ENCODE measurements around the gene NOP10. TPM values are rescaled to one million over a fixed set of nuclear protein-coding genes. Genes with fewer than 3 reads are reported as not detected.

NOP10 gene
- total RNA-seq, 1 experiment from 2014 or later: 235 TPM

DNA sequence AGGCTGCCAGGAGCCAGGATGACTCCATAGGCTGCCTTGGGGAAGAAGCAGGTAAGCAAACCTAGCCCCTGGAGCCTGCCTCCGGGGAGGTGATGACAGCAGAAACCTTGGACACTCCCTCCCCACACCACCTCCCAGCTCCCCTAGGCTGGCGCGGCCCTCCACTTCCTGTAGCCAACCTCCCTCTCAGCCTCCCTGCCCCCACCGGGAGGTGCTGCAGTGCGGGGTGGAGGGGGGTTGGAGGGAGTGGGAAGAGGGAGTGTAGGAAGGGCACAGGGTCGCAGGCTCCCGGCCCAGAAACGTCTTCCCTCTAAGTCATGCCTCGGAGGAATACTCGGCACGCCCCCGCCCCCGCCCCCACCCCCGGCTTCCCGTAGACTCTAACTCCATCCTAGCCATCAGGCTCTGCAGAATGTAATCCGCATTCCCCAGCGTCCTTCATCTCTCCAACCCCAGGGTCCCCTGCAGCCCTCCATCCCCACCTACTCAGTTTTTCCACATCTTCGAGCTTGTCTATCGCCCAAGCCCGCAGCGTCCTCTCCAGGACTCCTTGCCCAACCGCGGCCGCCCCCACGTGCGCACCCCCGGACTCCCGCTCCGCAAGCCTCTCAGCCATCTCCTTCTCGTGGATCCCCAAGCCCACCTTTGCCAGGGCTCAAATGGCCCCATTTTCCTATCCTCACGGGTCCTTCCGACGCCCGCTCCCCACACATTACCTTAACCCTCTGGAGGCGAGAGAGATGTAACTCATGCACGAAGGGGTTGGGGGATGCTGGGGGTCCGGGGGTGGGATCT lies 23.5 kb upstream of the NOP10 start:
- no peak overlapping the region for H4K5ac ChIP-seq (ENCODE audit: insufficient read length, low read depth, low read length)
- peaks cover 6% of the 10 kb centered on the region; the same call in 1 of the 2 replicates for H3K79me2 ChIP-seq (ENCODE audit: insufficient read depth, low read length)
- H3K4me1 ChIP-seq (ENCODE audit: insufficient read depth, low read length): peaks cover 6% of the 10 kb centered on the region; the same call in 1 of the 2 replicates
- no peak overlapping the region for H3T11ph ChIP-seq (ENCODE audit: low read length)
- H3K36me3 Mint-ChIP-seq (ENCODE audit: insufficient read depth in 1 of 3, low read depth in 3 of 3): peaks cover 14 to 29% (median 23%) of the 10 kb centered on the region in 3 experiments; a peak in 6 of 7 replicates
- peak overlapping the region; percentile 76 for H3K4me2 ChIP-seq (ENCODE audit: insufficient read depth, insufficient read length, low read length)
- no peak overlapping the region for H3K56ac ChIP-seq (ENCODE audit: insufficient read length, low read depth, low read length)
- H3K9me3 ChIP-seq (ENCODE audit: control insufficient read depth, low read depth, low read length): no peaks in the 10 kb centered on the region
- H2BK15ac ChIP-seq (ENCODE audit: low read depth, low read length): no peak overlapping the region
- peaks cover 18 to 23% of the 10 kb centered on the region in 2 experiments for H3K4me1 Mint-ChIP-seq
- H3K27ac ChIP-seq (ENCODE audit: insufficient read length, low read depth, low read length): no peak overlapping the region
- no peak overlapping the region for H2BK20ac ChIP-seq (ENCODE audit: low read depth, low read length, poor library complexity, severe bottlenecking)
- H3K23ac ChIP-seq (ENCODE audit: insufficient read length, low read depth, low read length): no peak overlapping the region
- TF ChIP-seq CTCF (conservative IDR thresholded peaks at IDR 0.05): no peak
- no peak overlapping the region for H2AFZ ChIP-seq (ENCODE audit: low read length)
- H3K27me3 Mint-ChIP-seq (ENCODE audit: low read depth): no peaks in the 10 kb centered on the region; the same call in 1 of the 2 replicates
- H3K18ac ChIP-seq (ENCODE audit: insufficient read length, low read depth, low read length): peak overlapping the region; percentile 34
- no peaks in the 10 kb centered on the region for H4K20me1 ChIP-seq (ENCODE audit: control insufficient read depth, insufficient read depth, insufficient read length)
- H2BK12ac ChIP-seq (ENCODE audit: insufficient read length, low read depth, low read length): no peak overlapping the region
- H2BK5ac ChIP-seq (ENCODE audit: insufficient read length, low read length): no peak overlapping the region
- H3K27me3 ChIP-seq (ENCODE audit: insufficient read depth, low read length): no peaks in the 10 kb centered on the region
- peaks cover 1 to 2% of the 10 kb centered on the region in 2 experiments; a peak in 3 of 5 replicates for H3K9me3 Mint-ChIP-seq
- no peak overlapping the region for H4K8ac ChIP-seq (replicated peaks; ENCODE audit: insufficient read length, low read depth, low read length)
- H3K4ac ChIP-seq (ENCODE audit: low read depth, low read length): no peak overlapping the region
- H3K4me3 Mint-ChIP-seq: peak overlapping the region; percentile 96 to 97
- H3K79me1 ChIP-seq (ENCODE audit: insufficient read depth, low read depth, low read length, poor library complexity, severe bottlenecking): peaks cover 9% of the 10 kb centered on the region
- no CpG with 5 or more reads among the region's 37 CpGs for WGBS (ENCODE audit: extremely low coverage, insufficient read length, low lambda C conversion rate)
- H3K23me2 ChIP-seq (ENCODE audit: insufficient read length, low read depth, low read length, poor library complexity, severe bottlenecking): peaks cover 12% of the 10 kb centered on the region
- peak overlapping the region; percentile 48 for H3K9ac ChIP-seq (ENCODE audit: extremely low read depth, insufficient read length, low read length)
- DNase-seq: peak; percentile 92
- no peak overlapping the region for H2AK5ac ChIP-seq (ENCODE audit: insufficient read length, low read length)
- peak overlapping the region; percentile 91 to 97 (median 95); a peak in 6 of 7 replicates for H3K27ac Mint-ChIP-seq
- H3K14ac ChIP-seq (ENCODE audit: insufficient read depth, low read length): peak overlapping the region; percentile 57
- no peak overlapping the region for H4K91ac ChIP-seq (ENCODE audit: insufficient read length, low read depth, low read length)
- no peak overlapping the region for H2BK120ac ChIP-seq (ENCODE audit: low read depth, low read length, poor library complexity, severe bottlenecking)
